Camera-type eye (tissue), 1 donor: ENCODE data around the gene WDR6. TPM values are rescaled to one million over a fixed set of nuclear protein-coding genes. Genes with fewer than 3 reads are reported as not detected.

Experiments
- total RNA-seq: library from RNA; depleted of rRNA; stranded (reverse); fragments of >200 nt; gene quantifications from one replicate; pipeline ENCODE4 v1.2.3, GENCODE V29; 2014

The WDR6 gene
- total RNA-seq = 154 TPM

GRCh38 chr3:49007068-49007770, at the start of gene WDR6:
WDR6 (plus strand) TSS chr3:49007391; CDS start chr3:49007432, 41 bp downstream.

DNA sequence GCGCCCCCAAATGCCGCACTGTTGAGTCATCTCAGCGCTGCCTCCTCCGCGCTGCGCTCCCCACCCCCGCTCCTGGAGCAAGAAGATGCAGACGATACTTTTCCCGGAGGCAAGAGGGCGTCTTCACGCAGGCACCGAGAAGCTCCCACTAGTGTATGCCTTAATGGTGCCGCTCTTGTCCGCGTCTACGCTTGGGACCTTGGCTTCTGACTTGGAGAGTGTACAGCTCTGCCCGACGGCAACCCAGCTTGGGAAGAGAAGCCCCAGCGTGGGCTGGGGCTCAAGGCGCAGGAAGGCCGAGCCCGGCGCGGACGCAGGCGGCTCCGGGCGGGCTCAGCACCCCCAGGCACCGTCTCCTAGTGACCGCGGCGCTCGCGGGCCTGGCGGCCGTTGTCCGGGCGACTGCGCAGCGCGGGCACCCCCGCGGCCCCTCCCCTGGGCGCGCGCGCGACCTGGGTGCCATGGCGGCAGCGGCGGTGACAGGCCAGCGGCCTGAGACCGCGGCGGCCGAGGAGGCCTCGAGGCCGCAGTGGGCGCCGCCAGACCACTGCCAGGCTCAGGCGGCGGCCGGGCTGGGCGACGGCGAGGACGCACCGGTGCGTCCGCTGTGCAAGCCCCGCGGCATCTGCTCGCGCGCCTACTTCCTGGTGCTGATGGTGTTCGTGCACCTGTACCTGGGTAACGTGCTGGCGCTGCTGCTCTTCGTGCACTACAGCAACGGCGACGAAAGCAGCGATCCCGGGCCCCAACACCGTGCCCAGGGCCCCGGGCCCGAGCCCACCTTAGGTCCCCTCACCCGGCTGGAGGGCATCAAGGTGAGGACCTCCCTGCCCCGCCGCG, 17.2 kb upstream of the WDR6 start, which contains the start of gene P4HTM:
TSS of gene P4HTM (plus strand) at position 446 of the 840 bp plus-strand sequence. CDS start at position 462, 16 bp downstream.

GRCh38 chr3:49017971-49018706, 10.9 kb downstream of the WDR6 start, which contains the start of gene DALRD3:
DALRD3 (minus strand) TSS chr3:49018580; CDS start chr3:49018564, 16 bp downstream.

DNA sequence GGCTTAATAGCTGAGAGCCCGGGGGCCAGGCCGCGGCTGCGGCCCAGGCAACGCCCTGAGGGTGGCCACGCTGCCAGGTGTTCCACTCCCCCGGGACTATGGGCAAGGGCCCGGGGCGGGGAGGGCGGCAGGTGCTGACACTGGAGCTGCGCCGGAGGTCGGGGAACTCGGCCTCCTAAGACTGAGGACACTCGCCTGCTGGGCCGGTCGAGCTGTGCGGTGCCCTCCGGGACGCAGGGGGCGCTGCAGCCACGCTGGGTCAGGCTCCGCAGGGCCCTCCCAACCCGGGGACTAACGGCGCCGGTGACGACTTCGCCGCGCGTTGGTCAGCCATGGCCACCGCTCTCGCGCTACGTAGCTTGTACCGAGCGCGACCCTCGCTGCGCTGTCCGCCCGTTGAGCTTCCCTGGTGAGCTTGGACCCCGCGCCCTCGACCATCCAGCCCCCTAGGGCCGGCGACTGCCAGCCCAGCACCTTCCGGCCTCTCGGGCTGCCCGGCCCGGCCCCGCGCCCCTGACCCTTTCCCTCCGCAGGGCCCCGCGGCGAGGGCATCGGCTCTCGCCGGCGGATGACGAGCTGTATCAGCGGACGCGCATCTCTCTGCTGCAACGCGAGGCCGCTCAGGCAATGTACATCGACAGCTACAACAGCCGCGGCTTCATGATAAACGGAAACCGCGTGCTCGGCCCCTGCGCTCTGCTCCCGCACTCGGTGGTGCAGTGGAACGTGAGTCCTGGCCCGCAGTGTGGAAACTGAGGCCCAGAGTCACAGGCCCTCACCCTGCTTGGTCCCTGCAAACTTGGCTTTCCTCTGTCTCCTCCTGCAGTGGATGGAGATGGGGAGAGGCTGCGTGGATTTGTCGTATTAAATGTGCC, 14.9 kb downstream of the WDR6 start, which contains the start of gene NDUFAF3:
TSS of gene NDUFAF3 (plus strand) at position 309 of the 875 bp plus-strand sequence. CDS start at position 333, 24 bp downstream.

DNA sequence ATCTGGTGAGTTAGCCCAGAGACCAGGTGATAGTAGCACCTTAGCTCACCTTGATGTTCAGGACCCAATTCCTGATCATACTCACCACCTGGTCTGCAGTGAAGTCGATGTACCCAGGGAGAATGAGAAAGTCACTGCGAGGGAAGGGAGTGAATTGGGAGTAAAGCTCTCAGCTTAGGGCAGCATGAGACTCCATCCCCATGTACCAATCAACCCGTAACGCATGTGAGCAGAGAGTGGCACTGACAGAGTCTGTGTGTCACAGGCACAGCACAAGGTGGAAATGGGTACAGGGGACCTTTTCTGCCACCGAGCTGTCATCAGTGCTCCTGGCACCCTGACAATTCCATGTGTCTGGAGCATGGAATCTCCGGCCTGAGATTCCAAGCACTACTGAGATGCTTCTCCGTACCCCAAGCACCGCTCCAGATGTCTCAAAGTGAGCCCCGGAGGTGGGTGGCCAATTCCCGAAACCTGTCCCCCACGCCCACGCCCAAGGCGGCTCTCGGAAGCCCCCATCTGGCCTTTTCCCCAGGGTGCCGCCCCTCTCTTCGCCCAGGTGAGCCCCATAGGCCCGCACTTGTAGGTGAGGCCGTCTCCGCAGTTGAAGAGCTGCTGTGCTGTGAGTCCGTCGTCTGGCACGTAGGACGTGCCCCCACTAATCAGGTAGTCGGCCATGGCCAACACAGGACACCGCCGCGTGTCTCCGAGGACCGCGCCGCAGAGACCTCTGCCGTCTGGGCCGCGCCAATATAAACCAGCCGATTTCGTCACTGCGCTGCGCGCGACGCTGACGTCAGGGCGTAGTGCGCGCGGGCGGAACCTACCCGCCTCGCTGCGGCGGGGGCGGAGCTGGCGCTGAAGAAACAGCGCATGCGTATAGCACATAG, 21.7 kb downstream of the WDR6 start, which contains the start of gene IMPDH2:
TSS of gene IMPDH2 (minus strand) at position 726 of the 890 bp plus-strand sequence. CDS start at position 678, 48 bp downstream.

Other genes starting within 250 kb of the WDR6 start
- gene PRKAR2A, start 159.5 kb upstream of the WDR6 start, total RNA-seq = 45.2 TPM
- 9.9 TPM for gene SLC25A20, start 108.5 kb upstream of the WDR6 start, total RNA-seq
- 109 TPM for gene ARIH2, start 88.5 kb upstream of the WDR6 start, total RNA-seq
- 61.0 TPM for gene P4HTM, start 17.1 kb upstream of the WDR6 start, total RNA-seq
- 42.4 TPM for gene DALRD3, start 11.2 kb downstream of the WDR6 start, total RNA-seq
- gene NDUFAF3, start 14.7 kb downstream of the WDR6 start, total RNA-seq = 51.6 TPM
- 126 TPM for gene IMPDH2, start 22.0 kb downstream of the WDR6 start, total RNA-seq
- 102 TPM for gene QRICH1, start 86.7 kb downstream of the WDR6 start, total RNA-seq
- 268 TPM for gene QARS1, start 97.4 kb downstream of the WDR6 start, total RNA-seq
- 81.2 TPM for gene USP19, start 113.4 kb downstream of the WDR6 start, total RNA-seq
- 450 TPM for gene LAMB2, start 125.7 kb downstream of the WDR6 start, total RNA-seq
- 29.8 TPM for gene CCDC71, start 158.9 kb downstream of the WDR6 start, total RNA-seq
- 49.9 TPM for gene KLHDC8B, start 164.2 kb downstream of the WDR6 start, total RNA-seq